GM21723 (cell line): ENCODE results near the gene MID1.

Experiments used
- ATAC-seq: cut with Tn5 transposase; IDR thresholded peaks from one replicate; pipeline ENCODE4 v1.9.1; 2021; ENCODE audit warnings: mild to moderate bottlenecking, moderate library complexity; ENCODE audit not compliant: unreplicated experiment

MID1 gene

GRCh38 chrX:10533696-10534365 is 86.6 kb downstream of the MID1 start:
- ATAC-seq: no peak

GRCh38 chrX:10531927-10532326 is 88.5 kb downstream of the MID1 start:
- ATAC-seq: no peak

- ATAC-seq: no peak
Measured at GRCh38 chrX:10529344-10529743, 91.0 kb downstream of the MID1 start.

GRCh38 chrX:10526451-10526850 is 93.9 kb downstream of the MID1 start:
- ATAC-seq: no peak

GRCh38 chrX:10525381-10526120 is 94.8 kb downstream of the MID1 start:
- no peak for ATAC-seq

GRCh38 chrX:10524578-10524977 is 95.8 kb downstream of the MID1 start:
- no peak for ATAC-seq

- ATAC-seq: no peak
Measured at GRCh38 chrX:10519761-10520160, 100.6 kb downstream of the MID1 start.

- ATAC-seq: no peak
Measured at GRCh38 chrX:10519278-10519677, 101.1 kb downstream of the MID1 start.

GRCh38 chrX:10518073-10518472 is 102.3 kb downstream of the MID1 start:
- no peak for ATAC-seq

GRCh38 chrX:10516781-10517322 is 103.5 kb downstream of the MID1 start:
- no peak for ATAC-seq

GRCh38 chrX:10514891-10515290 is 105.5 kb downstream of the MID1 start:
- ATAC-seq: no peak

GRCh38 chrX:10513974-10514373 is 106.4 kb downstream of the MID1 start:
- ATAC-seq: no peak

GRCh38 chrX:10512741-10513140 is 107.6 kb downstream of the MID1 start:
- ATAC-seq: no peak

GRCh38 chrX:10512258-10512657 is 108.1 kb downstream of the MID1 start:
- ATAC-seq: no peak

- ATAC-seq: no peak
Measured at GRCh38 chrX:10509397-10509796, 111.0 kb downstream of the MID1 start.

- no peak for ATAC-seq
Measured at GRCh38 chrX:10508891-10509290, 111.5 kb downstream of the MID1 start.

GRCh38 chrX:10507876-10508275 is 112.5 kb downstream of the MID1 start:
- no peak for ATAC-seq

- ATAC-seq: no peak
Measured at GRCh38 chrX:10507181-10507580, 113.2 kb downstream of the MID1 start.

GRCh38 chrX:10506781-10507180 is 113.6 kb downstream of the MID1 start:
- no peak for ATAC-seq

GRCh38 chrX:10505726-10506125 is 114.7 kb downstream of the MID1 start:
- ATAC-seq: no peak

GRCh38 chrX:10502961-10503360 is 117.4 kb downstream of the MID1 start:
- no peak for ATAC-seq

GRCh38 chrX:10501611-10502010 is 118.8 kb downstream of the MID1 start:
- no peak for ATAC-seq
